BLaER1 (cell line): ENCODE data around the gene LY9.

ENCODE experiments used
- H3K27ac ChIP-seq: shearing (Covaris generic); formaldehyde crosslinking; 2 replicates; pipeline ENCODE4 v1.8.1; 2022
- H3K27me3 ChIP-seq: shearing (Covaris generic); formaldehyde crosslinking; 2 replicates; pipeline ENCODE4 v1.8.1; 2022
- H3K36me3 ChIP-seq: shearing (Covaris generic); formaldehyde crosslinking; 2 replicates; pipeline ENCODE4 v1.8.1; 2022
- H3K4me1 ChIP-seq: shearing (Covaris generic); formaldehyde crosslinking; 2 replicates; pipeline ENCODE4 v1.8.1; 2022
- H3K4me2 ChIP-seq: shearing (Covaris generic); formaldehyde crosslinking; 2 replicates; pipeline ENCODE4 v1.8.1; 2022
- H3K4me3 ChIP-seq: shearing (Covaris generic); formaldehyde crosslinking; 2 replicates; pipeline ENCODE4 v1.8.1; 2022
- H3K9ac ChIP-seq: shearing (Covaris generic); formaldehyde crosslinking; 2 replicates; pipeline ENCODE4 v1.8.1; 2022
- H3K9me3 ChIP-seq: shearing (Covaris generic); formaldehyde crosslinking; 2 replicates; pipeline ENCODE4 v1.8.1; 2022
- H4K20me1 ChIP-seq: shearing (Covaris generic); formaldehyde crosslinking; 2 replicates; pipeline ENCODE4 v1.8.1; 2022
- Cebpa-rat ChIP-seq: shearing (Covaris generic); IDR thresholded peaks from 2 replicates; pipeline ENCODE4 v1.8.1; 2022

Gene LY9

DNA sequence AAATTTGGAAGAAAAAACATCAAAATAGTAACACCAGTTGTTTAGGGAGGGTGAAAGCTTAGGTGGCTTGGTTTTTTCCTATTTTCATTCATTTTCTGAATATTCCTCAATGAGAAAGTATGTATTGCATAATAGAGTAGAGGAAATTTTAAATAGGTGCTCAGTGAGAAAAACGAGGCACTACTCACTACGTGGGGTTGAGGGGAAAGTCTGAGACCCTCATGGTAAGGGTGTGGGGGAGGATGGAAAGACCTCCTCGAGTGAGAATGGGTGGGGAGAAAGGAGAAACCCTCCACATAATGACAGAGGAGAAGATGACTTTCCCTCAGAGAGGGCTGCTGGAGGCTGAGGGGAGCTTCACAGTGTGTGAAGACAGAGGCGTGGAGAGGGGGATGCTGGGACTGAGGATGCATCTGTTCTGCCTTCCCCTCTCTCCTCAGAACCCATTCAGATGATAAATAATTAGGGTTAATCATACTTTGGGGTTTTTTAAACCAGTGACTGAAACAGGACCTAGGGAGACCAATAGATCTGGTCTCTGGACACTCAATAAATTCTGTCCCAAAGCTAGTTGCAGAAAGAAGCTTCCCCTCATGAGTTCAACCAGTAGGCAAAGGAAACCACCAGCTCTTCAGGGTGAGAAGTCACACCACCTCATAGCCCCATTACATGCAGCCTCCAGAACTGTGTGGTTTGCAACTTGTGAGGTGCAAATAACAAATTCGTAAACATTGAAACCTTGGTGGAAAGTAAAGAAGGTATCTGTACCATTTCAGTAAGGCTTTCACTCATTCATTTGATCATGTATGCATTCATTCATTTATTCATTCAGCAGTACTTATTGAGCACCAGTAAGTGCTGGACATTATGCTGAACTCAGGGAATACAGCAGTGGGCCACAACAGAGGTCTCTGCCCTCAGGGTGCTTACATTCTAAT is 39.8 kb upstream of the LY9 start:
- H3K9me3 ChIP-seq: no peaks in the 10 kb centered on the region
- no peak overlapping the region for H3K27ac ChIP-seq
- H3K36me3 ChIP-seq: no peaks in the 10 kb centered on the region
- H3K27me3 ChIP-seq: no peaks in the 10 kb centered on the region
- no peaks in the 10 kb centered on the region for H3K4me1 ChIP-seq
- no peak overlapping the region for H3K4me2 ChIP-seq
- TF ChIP-seq Cebpa-rat: no peak
- no peaks in the 10 kb centered on the region for H4K20me1 ChIP-seq
- H3K9ac ChIP-seq: no peak overlapping the region
- H3K4me3 ChIP-seq: no peak overlapping the region

DNA sequence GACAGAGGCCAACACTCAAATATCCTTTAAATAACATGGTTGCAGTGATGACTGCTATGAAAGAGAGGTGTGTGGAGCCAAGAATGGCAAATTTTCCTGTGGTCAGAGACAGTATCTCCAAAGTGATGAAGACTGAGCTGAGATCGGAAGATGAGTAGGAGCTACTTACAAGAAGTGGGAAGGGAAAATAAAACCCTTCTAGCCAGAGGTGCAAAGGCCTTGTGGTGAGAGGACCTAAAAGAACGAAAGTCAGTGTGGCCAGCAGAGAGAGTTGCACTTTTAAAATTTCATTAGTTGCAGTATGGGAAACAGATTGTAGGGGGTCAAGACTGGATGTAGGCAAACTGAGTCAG is 39.1 kb upstream of the LY9 start:
- Histone ChIP-seq H4K20me1 (no peaks in the 10 kb centered on the region), H3K27me3 (no peaks in the 10 kb centered on the region), H3K9me3 (no peaks in the 10 kb centered on the region), H3K27ac (no peak overlapping the region), H3K4me3 (no peak overlapping the region), H3K9ac (no peak overlapping the region), H3K4me1 (no peaks in the 10 kb centered on the region), H3K36me3 (no peaks in the 10 kb centered on the region), H3K4me2 (no peak overlapping the region)
- no peak for TF ChIP-seq Cebpa-rat

DNA sequence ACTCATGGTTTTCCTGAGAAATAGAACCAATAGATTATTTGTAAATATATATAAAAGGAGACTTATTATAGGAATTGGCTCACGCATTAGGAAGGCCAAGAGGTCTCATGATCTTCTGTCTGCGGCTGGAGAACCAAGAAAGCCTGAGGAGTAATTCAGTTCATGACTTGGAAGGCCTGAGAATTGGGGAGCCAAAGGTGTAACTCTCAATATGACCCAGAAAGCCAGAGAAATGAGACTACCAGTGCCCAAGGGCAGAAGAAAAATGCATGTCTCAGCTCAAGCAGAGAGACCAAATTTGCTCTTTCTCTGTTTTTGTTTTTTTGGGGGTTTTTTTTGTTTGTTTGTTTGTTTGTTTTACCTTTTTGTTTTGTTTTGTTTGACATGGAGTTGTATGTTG is 37.5 kb upstream of the LY9 start:
- Histone ChIP-seq H3K27ac (no peak overlapping the region), H3K4me2 (no peak overlapping the region), H3K36me3 (no peaks in the 10 kb centered on the region), H3K27me3 (no peaks in the 10 kb centered on the region), H3K4me3 (no peak overlapping the region), H3K4me1 (no peaks in the 10 kb centered on the region), H3K9ac (no peak overlapping the region), H3K9me3 (no peaks in the 10 kb centered on the region), H4K20me1 (no peaks in the 10 kb centered on the region)
- TF ChIP-seq Cebpa-rat: no peak

DNA sequence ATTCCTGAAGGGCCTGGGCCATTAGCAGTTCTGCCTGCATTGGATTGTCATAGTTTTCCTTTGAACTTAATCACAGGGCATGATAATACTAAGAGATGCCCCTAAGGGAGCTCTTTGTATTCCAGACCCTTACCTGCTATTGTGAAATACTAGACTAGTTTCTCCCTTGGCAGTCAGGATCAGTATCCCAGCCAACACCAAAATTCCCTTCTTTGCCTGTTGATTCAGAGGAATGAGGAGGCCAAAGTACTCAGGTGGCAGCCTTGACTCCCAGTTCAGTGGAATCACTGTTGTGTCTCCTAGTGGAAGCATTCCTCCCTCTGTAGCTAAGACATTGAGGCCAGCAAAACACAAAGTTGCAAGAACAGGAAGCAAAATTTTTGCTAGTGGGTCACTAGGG is 36.2 kb upstream of the LY9 start:
- Histone ChIP-seq H3K27me3 (no peaks in the 10 kb centered on the region), H3K4me3 (no peak overlapping the region), H4K20me1 (no peaks in the 10 kb centered on the region), H3K27ac (no peak overlapping the region), H3K9ac (no peak overlapping the region), H3K9me3 (no peaks in the 10 kb centered on the region), H3K4me1 (no peaks in the 10 kb centered on the region), H3K4me2 (no peak overlapping the region), H3K36me3 (no peaks in the 10 kb centered on the region)
- TF ChIP-seq Cebpa-rat: 0 out of 2 replicates have a peak, but pooled peaks have one; percentile 7

DNA sequence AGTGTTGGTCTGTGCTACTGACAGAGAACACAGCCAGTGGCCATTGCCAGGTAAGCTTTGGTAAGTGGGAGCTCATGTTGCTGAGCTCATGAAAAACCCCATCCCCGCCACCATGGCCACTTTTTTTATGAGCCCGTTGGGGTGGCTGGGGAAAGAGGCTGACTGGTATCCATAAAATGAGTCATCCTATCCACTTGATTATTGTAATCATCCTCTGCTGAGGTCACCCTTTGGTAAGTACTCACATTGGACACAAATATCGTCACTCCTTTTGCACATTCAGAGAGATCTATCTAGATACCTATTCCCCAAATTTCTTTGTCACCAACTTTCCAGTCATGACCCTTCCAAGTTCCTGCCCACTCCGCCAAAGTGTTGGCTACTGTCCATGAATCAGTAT is 34.9 kb upstream of the LY9 start:
- Histone ChIP-seq H3K27me3 (no peaks in the 10 kb centered on the region), H3K4me2 (no peak overlapping the region), H3K9ac (no peak overlapping the region), H3K4me1 (no peaks in the 10 kb centered on the region), H3K36me3 (no peaks in the 10 kb centered on the region), H3K9me3 (no peaks in the 10 kb centered on the region), H3K4me3 (no peak overlapping the region), H3K27ac (no peak overlapping the region), H4K20me1 (no peaks in the 10 kb centered on the region)
- TF ChIP-seq Cebpa-rat: no peak

DNA sequence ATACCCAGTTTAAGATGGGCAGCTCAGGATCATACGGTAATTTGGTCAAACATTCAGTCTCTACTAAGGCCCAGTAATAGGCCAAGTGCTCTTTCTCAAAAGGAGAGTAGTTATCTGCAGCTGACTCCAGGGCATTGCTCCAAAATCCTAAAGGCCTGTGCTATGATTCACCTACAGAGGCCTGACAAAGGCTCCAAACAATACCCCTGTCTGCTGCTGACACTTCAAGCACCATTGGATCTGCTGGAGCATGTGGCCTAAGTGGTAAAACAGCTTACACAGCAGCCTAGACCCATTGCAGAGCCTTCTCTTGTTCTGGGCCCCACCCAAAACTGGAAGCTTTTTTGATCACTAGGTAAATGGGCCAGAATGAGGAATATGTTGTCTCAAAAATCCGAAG is 34.1 kb upstream of the LY9 start:
- no peaks in the 10 kb centered on the region for H3K4me1 ChIP-seq
- H3K27me3 ChIP-seq: no peaks in the 10 kb centered on the region
- no peak overlapping the region for H3K4me2 ChIP-seq
- no peaks in the 10 kb centered on the region for H3K36me3 ChIP-seq
- no peaks in the 10 kb centered on the region for H4K20me1 ChIP-seq
- TF ChIP-seq Cebpa-rat: no peak
- no peak overlapping the region for H3K9ac ChIP-seq
- no peaks in the 10 kb centered on the region for H3K9me3 ChIP-seq
- no peak overlapping the region for H3K4me3 ChIP-seq
- no peak overlapping the region for H3K27ac ChIP-seq

DNA sequence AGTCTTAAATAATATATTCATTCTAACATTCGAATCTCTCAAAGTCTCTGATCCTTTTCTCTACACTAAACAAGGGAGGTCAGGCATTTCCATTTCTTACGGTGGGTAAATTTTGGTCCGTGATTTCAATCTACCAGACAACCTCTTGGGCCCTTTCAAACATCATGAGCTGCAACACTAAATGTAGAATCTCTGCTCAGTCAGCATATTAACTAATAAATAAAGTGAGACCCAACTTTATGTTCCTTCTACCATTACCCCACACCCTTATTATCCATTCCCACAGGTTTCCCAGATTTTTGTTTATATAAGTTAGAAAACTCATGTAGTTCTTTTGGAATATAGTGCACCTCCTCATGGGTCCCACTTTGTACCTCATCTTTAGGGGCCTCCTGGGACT is 32.0 kb upstream of the LY9 start:
- H3K27ac ChIP-seq: no peak overlapping the region
- no peaks in the 10 kb centered on the region for H3K27me3 ChIP-seq
- H3K9me3 ChIP-seq: no peaks in the 10 kb centered on the region
- H3K4me1 ChIP-seq: 0 out of 2 replicates have a peak, but pooled peaks cover 6% of the 10 kb centered on the region
- H4K20me1 ChIP-seq: no peaks in the 10 kb centered on the region
- H3K4me3 ChIP-seq: no peak overlapping the region
- H3K9ac ChIP-seq: no peak overlapping the region
- no peak for TF ChIP-seq Cebpa-rat
- H3K36me3 ChIP-seq: no peaks in the 10 kb centered on the region
- no peak overlapping the region for H3K4me2 ChIP-seq

DNA sequence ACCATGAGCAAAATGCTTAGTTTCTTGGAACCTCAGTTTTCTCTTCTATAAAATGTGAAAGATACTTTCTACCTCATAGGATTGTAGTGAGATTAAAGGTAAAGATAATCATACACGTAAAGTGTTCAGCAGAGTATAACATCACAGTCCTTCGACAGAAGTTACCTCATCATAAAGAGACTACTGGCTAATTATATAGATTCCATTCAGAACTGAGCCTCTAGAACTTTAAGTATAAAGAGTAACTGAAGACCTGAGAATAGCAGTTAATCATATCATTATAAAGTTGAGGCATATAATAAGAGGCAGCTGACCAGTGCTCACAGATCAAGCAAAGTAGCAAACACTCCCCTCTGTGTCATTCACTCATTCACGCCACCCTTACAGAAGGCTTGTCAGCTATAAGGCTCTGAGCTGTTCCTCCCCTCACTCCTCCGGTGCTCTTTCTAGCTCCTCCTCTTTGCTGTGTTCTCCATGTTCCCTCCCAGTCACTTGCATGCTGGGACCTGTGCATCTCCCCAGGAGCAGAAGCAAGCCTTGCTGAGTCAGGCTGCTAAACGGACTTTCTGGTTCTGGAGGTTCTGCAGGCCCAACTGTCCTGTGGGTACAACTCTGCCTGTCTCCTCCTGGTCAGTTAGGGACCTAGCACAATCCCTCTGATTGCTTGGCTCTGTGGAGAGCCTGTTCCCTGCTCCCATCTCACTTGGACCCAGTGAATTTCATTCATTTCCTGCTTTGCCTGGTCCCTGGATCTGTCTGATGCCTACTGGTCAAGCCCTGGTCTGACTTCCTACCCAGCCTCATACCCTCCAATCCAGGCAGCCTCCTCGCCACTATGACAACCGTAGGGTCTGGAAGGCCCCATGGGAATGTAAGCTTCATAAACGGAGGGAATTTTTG is 28.3 kb upstream of the LY9 start:
- H4K20me1 ChIP-seq: no peaks in the 10 kb centered on the region
- no peaks in the 10 kb centered on the region for H3K9me3 ChIP-seq
- H3K27ac ChIP-seq: no peak overlapping the region
- H3K27me3 ChIP-seq: no peaks in the 10 kb centered on the region
- 0 out of 2 replicates have a peak, but pooled peaks cover 6% of the 10 kb centered on the region for H3K4me1 ChIP-seq
- H3K4me3 ChIP-seq: peak overlapping the region; percentile 35; the same call in 1 of the 2 replicates
- peak overlapping the region; percentile 61 for H3K4me2 ChIP-seq
- H3K9ac ChIP-seq: no peak overlapping the region
- no peaks in the 10 kb centered on the region for H3K36me3 ChIP-seq
- no peak for TF ChIP-seq Cebpa-rat

DNA sequence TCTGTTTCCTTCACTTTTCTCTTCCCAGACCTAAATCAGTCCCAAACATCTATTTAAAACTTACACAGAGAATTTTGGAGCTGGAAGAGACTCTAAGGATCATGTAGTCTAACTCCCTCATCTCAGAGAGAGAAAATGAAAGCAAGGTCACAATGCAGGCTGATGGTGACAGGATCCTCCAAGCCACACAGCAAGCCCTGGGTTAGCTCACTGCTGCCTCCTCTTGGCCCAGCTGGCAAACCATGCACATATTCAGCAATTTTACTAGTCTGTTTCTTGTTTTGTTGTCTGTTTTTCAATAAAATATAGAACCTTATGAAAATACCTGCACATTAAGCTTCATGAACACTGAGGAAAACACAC is 27.7 kb upstream of the LY9 start:
- no peaks in the 10 kb centered on the region for H4K20me1 ChIP-seq
- H3K9me3 ChIP-seq: no peaks in the 10 kb centered on the region
- H3K27ac ChIP-seq: no peak overlapping the region
- peak overlapping the region; percentile 61 for H3K4me2 ChIP-seq
- H3K36me3 ChIP-seq: no peaks in the 10 kb centered on the region
- H3K4me1 ChIP-seq: 0 out of 2 replicates have a peak, but pooled peaks cover 6% of the 10 kb centered on the region
- H3K27me3 ChIP-seq: no peaks in the 10 kb centered on the region
- H3K9ac ChIP-seq: no peak overlapping the region
- TF ChIP-seq Cebpa-rat: no peak
- H3K4me3 ChIP-seq: peak overlapping the region; percentile 35; the same call in 1 of the 2 replicates

DNA sequence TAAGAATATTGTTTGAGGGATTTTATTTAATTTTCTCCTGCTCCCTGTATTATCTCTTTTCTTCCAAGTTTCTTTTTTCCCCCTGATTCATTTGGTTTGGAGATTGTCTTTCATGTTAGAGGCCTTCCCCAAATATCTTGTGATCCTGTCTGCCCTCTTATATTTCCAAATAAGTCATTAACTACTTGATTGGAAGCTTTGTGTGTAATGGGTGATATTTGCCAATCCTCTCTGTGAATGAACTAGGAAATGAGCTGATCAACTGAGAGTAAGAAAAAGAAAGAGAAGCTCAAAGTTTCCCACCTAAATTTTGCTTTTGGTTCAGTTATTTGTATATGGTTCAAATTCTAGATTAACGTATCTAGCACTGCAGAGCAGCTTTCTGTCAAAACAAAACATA is 23.6 kb upstream of the LY9 start:
- H3K4me3 ChIP-seq: no peak overlapping the region
- no peak for TF ChIP-seq Cebpa-rat
- H3K4me1 ChIP-seq: peaks cover 26% of the 10 kb centered on the region
- H3K27me3 ChIP-seq: no peaks in the 10 kb centered on the region
- H3K9ac ChIP-seq: no peak overlapping the region
- no peaks in the 10 kb centered on the region for H4K20me1 ChIP-seq
- H3K4me2 ChIP-seq: no peak overlapping the region
- H3K27ac ChIP-seq: no peak overlapping the region
- H3K36me3 ChIP-seq: no peaks in the 10 kb centered on the region
- no peaks in the 10 kb centered on the region for H3K9me3 ChIP-seq
